AG09309 (cell line): ENCODE measurements around the gene SETD9.

Experiments used
- DNase-seq: peaks from one replicate; pipeline ENCODE4 v3.0.0-alpha.2; 2010; ENCODE audit warnings: low read depth
- H3K4me3 ChIP-seq: 2 replicates; pipeline ENCODE4 v1.5.1; 2011; ENCODE audit warnings: mild to moderate bottlenecking, low read depth, low read length, moderate library complexity; ENCODE audit not compliant: control insufficient read depth
- TF ChIP-seq, protein P1 (sequence below): IDR thresholded peaks from 2 replicates; pipeline ENCODE4 v1.5.1; 2011; ENCODE audit warnings: mild to moderate bottlenecking, low read depth, low read length, inconsistent platforms; ENCODE audit not compliant: insufficient read depth, control insufficient read depth; ENCODE audit errors: missing control alignments

Gene SETD9

DNA sequence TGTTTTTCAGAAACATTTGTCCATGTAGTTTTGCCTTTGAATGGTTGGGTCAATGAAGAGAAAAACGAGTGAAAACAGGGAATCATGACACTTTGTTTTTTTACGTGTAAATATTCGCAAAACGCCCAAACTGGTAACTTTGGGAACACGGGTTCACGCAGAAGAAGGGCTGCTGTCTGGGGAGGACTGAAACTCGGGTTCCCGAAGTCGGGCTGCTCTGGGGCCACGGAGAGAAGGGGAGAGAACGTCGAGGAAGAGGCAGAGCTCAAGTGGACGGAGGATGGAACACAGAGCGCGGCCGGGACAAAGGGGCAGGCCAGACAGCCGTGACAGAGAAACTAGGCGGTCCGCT, 478 bp upstream of the SETD9 start:
- no peak for DNase-seq
- TF ChIP-seq, protein P1, sequence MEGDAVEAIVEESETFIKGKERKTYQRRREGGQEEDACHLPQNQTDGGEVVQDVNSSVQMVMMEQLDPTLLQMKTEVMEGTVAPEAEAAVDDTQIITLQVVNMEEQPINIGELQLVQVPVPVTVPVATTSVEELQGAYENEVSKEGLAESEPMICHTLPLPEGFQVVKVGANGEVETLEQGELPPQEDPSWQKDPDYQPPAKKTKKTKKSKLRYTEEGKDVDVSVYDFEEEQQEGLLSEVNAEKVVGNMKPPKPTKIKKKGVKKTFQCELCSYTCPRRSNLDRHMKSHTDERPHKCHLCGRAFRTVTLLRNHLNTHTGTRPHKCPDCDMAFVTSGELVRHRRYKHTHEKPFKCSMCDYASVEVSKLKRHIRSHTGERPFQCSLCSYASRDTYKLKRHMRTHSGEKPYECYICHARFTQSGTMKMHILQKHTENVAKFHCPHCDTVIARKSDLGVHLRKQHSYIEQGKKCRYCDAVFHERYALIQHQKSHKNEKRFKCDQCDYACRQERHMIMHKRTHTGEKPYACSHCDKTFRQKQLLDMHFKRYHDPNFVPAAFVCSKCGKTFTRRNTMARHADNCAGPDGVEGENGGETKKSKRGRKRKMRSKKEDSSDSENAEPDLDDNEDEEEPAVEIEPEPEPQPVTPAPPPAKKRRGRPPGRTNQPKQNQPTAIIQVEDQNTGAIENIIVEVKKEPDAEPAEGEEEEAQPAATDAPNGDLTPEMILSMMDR = no peak
- H3K4me3 ChIP-seq = peak overlapping the region; percentile 79

DNA sequence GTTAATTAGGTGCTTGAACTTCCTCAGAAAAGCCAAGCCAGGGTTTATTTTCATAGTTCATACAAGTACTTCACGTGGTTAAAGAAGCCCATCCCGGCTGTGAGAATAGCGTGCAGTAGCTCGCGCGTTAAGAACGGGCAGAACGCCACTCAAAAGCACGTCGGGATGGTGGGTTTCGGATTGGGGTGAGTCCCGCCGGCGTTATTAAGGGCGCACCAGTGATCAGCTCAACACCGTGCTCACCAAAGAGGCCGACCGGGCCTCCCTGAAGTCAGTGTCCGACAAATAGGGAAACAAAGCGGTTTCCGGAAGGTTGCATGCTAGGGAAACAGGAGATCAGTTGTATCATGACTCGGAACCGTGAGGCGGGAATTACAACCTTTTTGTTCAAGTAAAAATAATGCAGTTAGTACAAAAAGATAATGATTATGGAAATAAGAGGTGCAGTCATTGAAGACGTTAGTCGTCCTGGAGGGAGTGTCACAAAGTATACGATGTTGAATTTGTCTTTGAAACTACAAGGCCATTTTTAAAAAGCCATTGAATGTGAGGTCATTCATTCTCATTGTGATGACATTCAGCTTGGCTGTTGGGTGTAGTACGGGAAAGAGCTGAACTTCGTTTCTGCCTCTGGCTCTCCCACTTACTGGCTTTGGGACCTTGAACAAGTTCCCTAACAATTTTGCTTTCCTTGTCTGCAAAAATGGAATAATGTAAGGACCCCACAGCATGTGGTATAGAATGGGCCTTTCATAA, 992 bp downstream of the SETD9 start:
- peak overlapping the region; percentile 66 for H3K4me3 ChIP-seq
- TF ChIP-seq, protein P1 = no peak
- no peak for DNase-seq

DNA sequence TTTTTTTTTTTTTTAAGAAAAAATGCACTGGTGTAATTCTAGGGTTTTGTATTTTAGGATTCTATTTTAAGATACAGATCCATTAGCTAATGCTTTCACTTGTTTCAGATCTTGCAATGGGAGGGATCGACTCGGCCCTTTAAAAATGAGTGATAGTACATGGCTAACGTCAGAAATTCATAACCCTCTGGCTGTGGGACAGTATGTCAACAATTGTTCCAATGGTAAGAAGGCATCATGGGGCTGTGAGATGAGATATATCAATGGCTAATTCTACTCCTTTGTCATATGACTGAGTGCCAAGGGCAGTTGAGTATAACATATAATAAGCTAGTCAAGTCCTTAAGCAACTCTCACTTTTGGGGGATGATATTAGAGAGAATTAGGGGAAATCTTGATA, 4.4 kb downstream of the SETD9 start:
- no peak for DNase-seq
- TF ChIP-seq, protein P1 = no peak
- H3K4me3 ChIP-seq = no peak overlapping the region

- DNase-seq = no peak
- H3K4me3 ChIP-seq = no peak overlapping the region
- TF ChIP-seq, protein P1 = no peak
Observed at GRCh38 chr5:56914678-56915077, 5.3 kb downstream of the SETD9 start.

DNA sequence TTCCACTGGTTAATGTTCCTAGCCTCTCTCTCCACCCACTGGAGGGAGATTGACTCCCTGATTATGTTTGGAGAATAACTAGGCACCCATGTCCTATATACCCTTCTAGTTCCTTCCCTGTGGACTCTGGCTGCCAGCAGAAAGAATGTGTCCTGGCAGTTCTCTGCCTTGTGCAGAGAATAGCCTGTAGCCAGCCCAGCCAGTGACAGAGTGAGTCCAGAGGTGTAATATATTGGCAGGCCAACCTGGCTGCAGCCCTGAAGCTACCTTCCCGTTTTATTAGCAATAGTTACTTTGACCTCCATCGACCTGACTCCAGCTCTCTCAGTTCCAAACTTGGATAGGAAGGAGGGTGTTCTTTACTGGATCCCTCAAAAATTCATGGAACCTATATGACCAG, 8.1 kb downstream of the SETD9 start:
- TF ChIP-seq, protein P1 = no peak
- DNase-seq = no peak

DNA sequence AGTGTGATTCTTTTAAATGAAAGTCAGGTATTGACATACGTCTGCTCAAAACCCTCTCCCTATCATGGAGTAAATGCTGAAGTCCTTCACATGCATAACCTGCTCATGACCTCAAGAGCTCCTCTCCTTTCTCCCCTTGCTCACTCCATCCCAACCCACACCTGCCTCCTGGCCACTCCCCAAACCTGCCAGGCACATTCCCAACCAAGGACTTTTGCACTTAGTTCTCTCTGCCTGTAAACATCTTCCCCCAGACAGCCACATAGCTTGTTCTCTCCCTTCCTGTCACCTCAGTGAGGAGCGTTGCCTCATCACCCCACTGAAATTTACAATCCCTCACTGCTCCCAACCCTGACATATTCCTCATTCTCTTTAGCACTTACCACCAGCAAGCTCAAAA, 8.7 kb downstream of the SETD9 start:
- TF ChIP-seq, protein P1 = no peak
- H3K4me3 ChIP-seq = no peak overlapping the region
- DNase-seq = no peak

More for the DNA sequence above, 8.1 kb downstream of the SETD9 start:
- no peak overlapping the region for H3K4me3 ChIP-seq
